ENCODE data around the gene DIDO1.

DIDO1 gene

DNA sequence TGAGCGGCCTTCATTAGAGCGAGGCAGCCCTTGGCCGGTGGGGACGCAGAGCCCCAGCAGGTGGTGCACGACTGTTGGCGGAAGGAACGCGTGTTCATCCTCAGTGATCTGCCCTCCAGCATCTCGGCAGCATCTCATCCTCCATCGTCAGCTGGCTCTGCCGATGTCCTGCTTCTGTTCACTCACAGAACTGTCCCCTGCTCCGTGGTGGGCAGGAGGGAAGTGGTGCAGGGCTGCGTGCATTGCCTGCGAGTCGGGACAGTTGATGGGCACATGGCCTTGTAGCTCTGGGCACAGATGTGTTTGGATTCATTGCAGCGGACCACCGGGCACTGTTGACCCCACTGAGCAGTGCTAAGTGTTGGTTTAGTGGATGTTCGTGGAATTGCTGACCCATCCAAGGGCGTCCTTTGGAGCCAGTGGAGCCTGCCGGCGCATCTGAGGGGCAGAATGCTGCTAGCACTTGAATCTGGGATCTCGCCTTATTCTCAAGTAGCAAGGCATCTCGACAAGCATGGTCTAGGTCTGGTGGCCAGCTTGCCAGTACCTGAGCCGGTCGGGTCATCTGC lies 19.6 kb upstream of the DIDO1 start:
- Histone ChIP-seq H3K4me1 (ENCODE audit: control insufficient read depth, insufficient read depth, low read depth, low read length) (peaks cover 2% of the 10 kb centered on the region), H2BK15ac (ENCODE audit: low read depth, poor library complexity, severe bottlenecking) (no peak overlapping the region), H3K14ac (ENCODE audit: low read length in 2 of 2) (no peak overlapping the region), H3K27me3 (ENCODE audit: control insufficient read depth in 1 of 2, insufficient read depth in 1 of 2, low read length in 2 of 2) (no peaks in the 10 kb centered on the region), H4K8ac (ENCODE audit: low read length) (no peak overlapping the region), H2BK12ac (ENCODE audit: low read length in 2 of 2) (no peak overlapping the region), H2AK5ac (ENCODE audit: low read length, severe bottlenecking) (no peak overlapping the region), H3K27ac (ENCODE audit: low read length, poor library complexity, severe bottlenecking) (no peak overlapping the region), H2BK120ac (ENCODE audit: low read depth, low read length) (no peak overlapping the region), H4K91ac (ENCODE audit: low read length) (no peak overlapping the region), H3K18ac (ENCODE audit: low read depth in 1 of 2, low read length in 2 of 2) (no peak overlapping the region), H3K4ac (ENCODE audit: low read depth in 1 of 2, low read length in 2 of 2) (no peak overlapping the region), H2BK5ac (ENCODE audit: low read depth, low read length, poor library complexity, severe bottlenecking) (no peak overlapping the region), H3K9me3 (ENCODE audit: control insufficient read depth, low read length) (peaks cover 6% of the 10 kb centered on the region), H3K23ac (ENCODE audit: low read length in 2 of 2) (no peak overlapping the region), H3K79me1 (replicated peaks; ENCODE audit: low read length, poor library complexity, severe bottlenecking) (peaks cover 41% of the 10 kb centered on the region), H3K4me2 (ENCODE audit: low read length, poor library complexity, severe bottlenecking) (no peak overlapping the region), H2AFZ (ENCODE audit: low read depth, low read length) (no peak overlapping the region), H3K36me3 (ENCODE audit: control insufficient read depth in 1 of 2, insufficient read depth in 2 of 2, low read depth in 1 of 2, low read length in 2 of 2) (peaks cover 67 to 96% of the 10 kb centered on the region in 2 experiments), H3K9ac (ENCODE audit: low read length) (no peak overlapping the region), H3K4me3 (ENCODE audit: insufficient read depth in 1 of 2, low read depth in 1 of 2, low read length in 2 of 2) (no peak overlapping the region)
- DNase-seq: no peak
- WGBS: 95% methylated on average over 25 of the region's 25 CpGs

DNA sequence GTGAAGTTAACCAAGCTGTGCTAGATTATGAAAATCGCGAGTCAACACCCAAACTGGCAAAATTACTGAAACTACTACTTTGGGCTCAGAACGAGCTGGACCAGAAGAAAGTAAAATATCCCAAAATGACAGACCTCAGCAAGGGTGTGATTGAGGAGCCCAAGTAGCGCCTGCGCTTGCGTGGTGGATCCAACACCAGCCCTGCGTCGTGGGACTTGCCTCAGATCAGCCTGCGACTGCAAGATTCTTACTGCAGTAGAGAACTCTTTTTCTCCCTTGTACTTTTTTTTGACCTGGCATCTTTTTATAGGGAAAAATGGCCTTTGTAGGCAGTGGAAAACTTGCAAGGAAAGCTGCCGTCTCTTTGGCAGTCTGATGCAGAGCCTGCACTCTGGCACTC lies 18.4 kb upstream of the DIDO1 start:
- H3K27ac ChIP-seq (ENCODE audit: low read length, poor library complexity, severe bottlenecking): no peak overlapping the region
- H2BK120ac ChIP-seq (ENCODE audit: low read depth, low read length): no peak overlapping the region
- H3K23ac ChIP-seq (ENCODE audit: low read length in 2 of 2): no peak overlapping the region
- H3K9ac ChIP-seq (ENCODE audit: low read length): no peak overlapping the region
- no peak overlapping the region for H3K4ac ChIP-seq (ENCODE audit: low read depth in 1 of 2, low read length in 2 of 2)
- H2AFZ ChIP-seq (ENCODE audit: low read depth, low read length): no peak overlapping the region
- H3K79me1 ChIP-seq (replicated peaks; ENCODE audit: low read length, poor library complexity, severe bottlenecking): peaks cover 35% of the 10 kb centered on the region
- H3K27me3 ChIP-seq (ENCODE audit: control insufficient read depth in 1 of 2, insufficient read depth in 1 of 2, low read length in 2 of 2): no peaks in the 10 kb centered on the region
- H3K18ac ChIP-seq (ENCODE audit: low read depth in 1 of 2, low read length in 2 of 2): no peak overlapping the region
- WGBS: 98% methylated on average over 10 of the region's 10 CpGs
- H3K9me3 ChIP-seq (ENCODE audit: control insufficient read depth, low read length): peaks cover 2% of the 10 kb centered on the region
- no peak for DNase-seq
- H3K4me3 ChIP-seq (ENCODE audit: insufficient read depth in 1 of 2, low read depth in 1 of 2, low read length in 2 of 2): no peak overlapping the region
- H2BK5ac ChIP-seq (ENCODE audit: low read depth, low read length, poor library complexity, severe bottlenecking): no peak overlapping the region
- H3K4me2 ChIP-seq (ENCODE audit: low read length, poor library complexity, severe bottlenecking): no peak overlapping the region
- no peak overlapping the region for H3K14ac ChIP-seq (ENCODE audit: low read length in 2 of 2)
- no peak overlapping the region for H4K91ac ChIP-seq (ENCODE audit: low read length)
- H2BK15ac ChIP-seq (ENCODE audit: low read depth, poor library complexity, severe bottlenecking): no peak overlapping the region
- H3K4me1 ChIP-seq (ENCODE audit: control insufficient read depth, insufficient read depth, low read depth, low read length): peaks cover 2% of the 10 kb centered on the region
- H2BK12ac ChIP-seq (ENCODE audit: low read length in 2 of 2): no peak overlapping the region
- H3K36me3 ChIP-seq (ENCODE audit: control insufficient read depth in 1 of 2, insufficient read depth in 2 of 2, low read depth in 1 of 2, low read length in 2 of 2): peaks cover 56 to 90% of the 10 kb centered on the region in 2 experiments
- H2AK5ac ChIP-seq (ENCODE audit: low read length, severe bottlenecking): no peak overlapping the region
- no peak overlapping the region for H4K8ac ChIP-seq (ENCODE audit: low read length)

DNA sequence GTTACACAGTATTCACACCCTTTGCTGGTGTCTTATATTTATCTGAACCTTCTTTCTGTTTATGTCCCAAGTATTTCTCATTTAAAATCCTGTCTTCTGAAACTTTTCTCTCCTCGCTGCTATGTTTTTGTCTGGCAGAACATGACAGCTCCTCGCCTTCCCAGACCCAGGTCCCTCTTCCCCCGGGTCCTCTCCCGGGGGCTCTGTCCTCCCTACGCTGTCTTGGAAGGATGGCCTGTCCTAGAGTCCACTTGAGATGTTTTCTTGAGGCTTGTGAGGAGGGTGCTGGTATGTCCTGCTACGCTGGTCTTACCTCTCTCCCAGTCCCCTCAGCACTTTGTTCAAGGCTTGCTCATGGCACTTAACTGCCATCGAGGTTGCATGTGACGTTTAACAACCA lies 17.9 kb upstream of the DIDO1 start:
- no peak for DNase-seq
- H3K79me1 ChIP-seq (replicated peaks; ENCODE audit: low read length, poor library complexity, severe bottlenecking): peaks cover 35% of the 10 kb centered on the region
- no peaks in the 10 kb centered on the region for H3K9me3 ChIP-seq (ENCODE audit: control insufficient read depth, low read length)
- no peak overlapping the region for H3K14ac ChIP-seq (ENCODE audit: low read length in 2 of 2)
- no peak overlapping the region for H3K4me2 ChIP-seq (ENCODE audit: low read length, poor library complexity, severe bottlenecking)
- WGBS: 97% methylated on average over 8 of the region's 8 CpGs
- H2BK12ac ChIP-seq (ENCODE audit: low read length in 2 of 2): no peak overlapping the region
- H2AK5ac ChIP-seq (ENCODE audit: low read length, severe bottlenecking): no peak overlapping the region
- no peak overlapping the region for H2BK15ac ChIP-seq (ENCODE audit: low read depth, poor library complexity, severe bottlenecking)
- H2BK120ac ChIP-seq (ENCODE audit: low read depth, low read length): no peak overlapping the region
- no peak overlapping the region for H2BK5ac ChIP-seq (ENCODE audit: low read depth, low read length, poor library complexity, severe bottlenecking)
- peaks cover 4% of the 10 kb centered on the region for H3K4me1 ChIP-seq (ENCODE audit: control insufficient read depth, insufficient read depth, low read depth, low read length)
- H3K4ac ChIP-seq (ENCODE audit: low read depth in 1 of 2, low read length in 2 of 2): no peak overlapping the region
- no peak overlapping the region for H3K23ac ChIP-seq (ENCODE audit: low read length in 2 of 2)
- no peak overlapping the region for H3K4me3 ChIP-seq (ENCODE audit: insufficient read depth in 1 of 2, low read depth in 1 of 2, low read length in 2 of 2)
- H4K91ac ChIP-seq (ENCODE audit: low read length): no peak overlapping the region
- no peaks in the 10 kb centered on the region for H3K27me3 ChIP-seq (ENCODE audit: control insufficient read depth in 1 of 2, insufficient read depth in 1 of 2, low read length in 2 of 2)
- no peak overlapping the region for H2AFZ ChIP-seq (ENCODE audit: low read depth, low read length)
- no peak overlapping the region for H3K18ac ChIP-seq (ENCODE audit: low read depth in 1 of 2, low read length in 2 of 2)
- no peak overlapping the region for H3K27ac ChIP-seq (ENCODE audit: low read length, poor library complexity, severe bottlenecking)
- peaks cover 51 to 84% of the 10 kb centered on the region in 2 experiments for H3K36me3 ChIP-seq (ENCODE audit: control insufficient read depth in 1 of 2, insufficient read depth in 2 of 2, low read depth in 1 of 2, low read length in 2 of 2)
- no peak overlapping the region for H3K9ac ChIP-seq (ENCODE audit: low read length)
- no peak overlapping the region for H4K8ac ChIP-seq (ENCODE audit: low read length)

DNA sequence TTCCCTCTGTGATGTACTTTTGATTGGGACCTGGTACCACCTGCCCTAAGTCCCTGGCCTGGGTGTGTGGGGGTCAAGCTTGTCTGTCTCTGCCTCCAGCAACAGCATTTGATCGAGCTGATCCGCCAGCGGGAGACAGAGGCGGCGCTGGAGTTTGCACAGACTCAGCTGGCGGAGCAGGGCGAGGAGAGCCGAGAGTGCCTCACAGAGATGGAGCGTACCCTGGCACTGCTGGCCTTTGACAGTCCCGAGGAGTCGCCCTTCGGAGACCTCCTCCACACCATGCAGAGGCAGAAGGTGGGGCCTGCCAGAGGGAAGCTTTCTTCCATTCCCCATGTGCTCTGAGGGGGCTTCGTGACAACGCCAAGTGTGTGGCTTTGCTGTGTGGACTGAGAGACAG lies 17.1 kb upstream of the DIDO1 start:
- Histone ChIP-seq H3K4ac (ENCODE audit: low read depth in 1 of 2, low read length in 2 of 2) (no peak overlapping the region), H3K4me2 (ENCODE audit: low read length, poor library complexity, severe bottlenecking) (no peak overlapping the region), H4K91ac (ENCODE audit: low read length) (no peak overlapping the region), H3K79me1 (replicated peaks; ENCODE audit: low read length, poor library complexity, severe bottlenecking) (peaks cover 33% of the 10 kb centered on the region), H2BK12ac (ENCODE audit: low read length in 2 of 2) (no peak overlapping the region), H3K9me3 (ENCODE audit: control insufficient read depth, low read length) (no peaks in the 10 kb centered on the region), H3K27me3 (ENCODE audit: control insufficient read depth in 1 of 2, insufficient read depth in 1 of 2, low read length in 2 of 2) (no peaks in the 10 kb centered on the region), H3K27ac (ENCODE audit: low read length, poor library complexity, severe bottlenecking) (no peak overlapping the region), H2BK15ac (ENCODE audit: low read depth, poor library complexity, severe bottlenecking) (no peak overlapping the region), H4K8ac (ENCODE audit: low read length) (no peak overlapping the region), H2AFZ (ENCODE audit: low read depth, low read length) (no peak overlapping the region), H2BK120ac (ENCODE audit: low read depth, low read length) (no peak overlapping the region), H3K9ac (ENCODE audit: low read length) (no peak overlapping the region), H3K14ac (ENCODE audit: low read length in 2 of 2) (no peak overlapping the region), H3K18ac (ENCODE audit: low read depth in 1 of 2, low read length in 2 of 2) (no peak overlapping the region), H2AK5ac (ENCODE audit: low read length, severe bottlenecking) (no peak overlapping the region), H3K36me3 (ENCODE audit: control insufficient read depth in 1 of 2, insufficient read depth in 2 of 2, low read depth in 1 of 2, low read length in 2 of 2) (peaks cover 45 to 76% of the 10 kb centered on the region in 2 experiments), H3K23ac (ENCODE audit: low read length in 2 of 2) (no peak overlapping the region), H3K4me1 (ENCODE audit: control insufficient read depth, insufficient read depth, low read depth, low read length) (peaks cover 5% of the 10 kb centered on the region), H3K4me3 (ENCODE audit: insufficient read depth in 1 of 2, low read depth in 1 of 2, low read length in 2 of 2) (no peak overlapping the region), H2BK5ac (ENCODE audit: low read depth, low read length, poor library complexity, severe bottlenecking) (no peak overlapping the region)
- DNase-seq: no peak
- over 99% methylated on average over 14 of the region's 14 CpGs for WGBS
